Calu3 (cell line): ENCODE data around the gene SPATA13. TPM values are rescaled to one million over a fixed set of nuclear protein-coding genes. Genes with fewer than 3 reads are reported as not detected.

Experiments
- BruUV-seq: library from RNA; stranded (reverse); fragments of 400-500 nt; replicated peaks from 2 replicates; lab custom pipeline; 2021; lab: Mats Ljungman, UMichigan
- CTCF ChIA-PET: fragments of 300-600 bp; sonication (Branson Sonifier 250); formaldehyde crosslinking; loops from one replicate; lab custom pipeline; 2022; ENCODE audit warnings: antibody characterized with exemption; lab: Charles Lee
- DNase-seq: peaks from one replicate; pipeline ENCODE4 v3.0.0; 2022
- H3K27ac Mint-ChIP-seq: one replicate; pipeline ENCODE4 v1.8.0; 2022; ENCODE audit warnings: mixed read lengths; ENCODE audit not compliant: unreplicated experiment
- H3K27me3 Mint-ChIP-seq: one replicate; pipeline ENCODE4 v1.8.0; 2022; ENCODE audit warnings: mixed read lengths; ENCODE audit not compliant: unreplicated experiment
- H3K36me3 Mint-ChIP-seq: one replicate; pipeline ENCODE4 v1.8.0; 2022; ENCODE audit warnings: mild to moderate bottlenecking, moderate library complexity, mixed read lengths; ENCODE audit not compliant: insufficient read depth, unreplicated experiment
- H3K4me1 Mint-ChIP-seq: one replicate; pipeline ENCODE4 v1.8.0; 2022; ENCODE audit warnings: mild to moderate bottlenecking, low read depth, mixed read lengths; ENCODE audit not compliant: unreplicated experiment
- H3K4me3 Mint-ChIP-seq: one replicate; pipeline ENCODE4 v1.8.0; 2022; ENCODE audit warnings: mild to moderate bottlenecking, low read depth, moderate library complexity, mixed read lengths; ENCODE audit not compliant: unreplicated experiment
- H3K9me3 Mint-ChIP-seq: one replicate; pipeline ENCODE4 v1.8.0; 2022; ENCODE audit warnings: low read depth, mixed read lengths; ENCODE audit not compliant: unreplicated experiment
- CTCF ChIP-seq: fragments of 200-600 bp; IDR thresholded peaks from one replicate; pipeline ENCODE4 v1.8.0; 2022; ENCODE audit warnings: antibody characterized with exemption; ENCODE audit not compliant: unreplicated experiment
- intact Hi-C: fragments of 100-400 bp; cut with micrococcal nuclease; formaldehyde crosslinking; loops from one replicate; pipeline ENCODE4 v1.10.0; 2022; ENCODE audit not compliant: unreplicated experiment
- total RNA-seq: library from RNA; stranded (reverse); gene quantifications from 2 replicates; pipeline ENCODE4 v1.2.3, GENCODE V29; 2022

Gene SPATA13
- total RNA-seq, 1 experiment from 2014 or later, result 33.8 TPM

GRCh38 chr13:24264976-24265375 lies 104.5 kb downstream of the SPATA13 start:
- Mint-ChIP-seq H3K9me3 (no peaks in the 10 kb centered on the region), H3K36me3 (peaks cover 2% of the 10 kb centered on the region), H3K4me1 (peaks cover 19% of the 10 kb centered on the region), H3K27me3 (no peaks in the 10 kb centered on the region), H3K4me3 (no peak overlapping the region), H3K27ac (no peak overlapping the region)
- no peak for DNase-seq
- intact Hi-C loops, result no loop called here
- CTCF ChIA-PET, result no interaction called here
- BruUV-seq, result no TSS peak
- no peak for TF ChIP-seq CTCF

GRCh38 chr13:24265453-24265852 lies 104.9 kb downstream of the SPATA13 start:
- Mint-ChIP-seq H3K27ac (no peak overlapping the region), H3K9me3 (no peaks in the 10 kb centered on the region), H3K36me3 (peaks cover under 1% of the 10 kb centered on the region), H3K4me1 (peaks cover 23% of the 10 kb centered on the region), H3K27me3 (no peaks in the 10 kb centered on the region), H3K4me3 (no peak overlapping the region)
- DNase-seq, result no peak
- CTCF ChIA-PET, result no interaction called here
- BruUV-seq, result no TSS peak
- intact Hi-C loops, result no loop called here
- TF ChIP-seq CTCF, result no peak

- Mint-ChIP-seq H3K36me3 (peaks cover 8% of the 10 kb centered on the region), H3K27me3 (no peaks in the 10 kb centered on the region), H3K9me3 (no peaks in the 10 kb centered on the region), H3K4me3 (no peak overlapping the region), H3K4me1 (peaks cover 25% of the 10 kb centered on the region), H3K27ac (no peak overlapping the region)
- CTCF ChIA-PET, result no interaction called here
- no TSS peak for BruUV-seq
- no peak for DNase-seq
- intact Hi-C loops, result no loop called here
- no peak for TF ChIP-seq CTCF
Observed at GRCh38 chr13:24267274-24267673, 106.8 kb downstream of the SPATA13 start.

GRCh38 chr13:24267801-24268200 lies 107.3 kb downstream of the SPATA13 start:
- Mint-ChIP-seq H3K27ac (no peak overlapping the region), H3K27me3 (no peaks in the 10 kb centered on the region), H3K4me3 (no peak overlapping the region), H3K36me3 (peaks cover 10% of the 10 kb centered on the region), H3K4me1 (peaks cover 25% of the 10 kb centered on the region), H3K9me3 (no peaks in the 10 kb centered on the region)
- intact Hi-C loops, result no loop called here
- no TSS peak for BruUV-seq
- CTCF ChIA-PET, result no interaction called here
- DNase-seq, result no peak
- no peak for TF ChIP-seq CTCF

- Mint-ChIP-seq H3K9me3 (no peaks in the 10 kb centered on the region), H3K27ac (no peak overlapping the region), H3K27me3 (no peaks in the 10 kb centered on the region)
Observed at GRCh38 chr13:24269821-24270220, 109.3 kb downstream of the SPATA13 start.

More at GRCh38 chr13:24269821-24270220, 109.3 kb downstream of the SPATA13 start:
- intact Hi-C loops, result no loop called here
- no peak for DNase-seq
- Mint-ChIP-seq H3K4me3 (no peak overlapping the region), H3K36me3 (peaks cover 13% of the 10 kb centered on the region), H3K4me1 (peaks cover 25% of the 10 kb centered on the region)
- CTCF ChIA-PET, result no interaction called here
- BruUV-seq, result no TSS peak
- TF ChIP-seq CTCF, result no peak
